K562 (cell line): Measurements from ENCODE around the gene MYO3A. TPM values are rescaled to one million over a fixed set of nuclear protein-coding genes. Genes with fewer than 3 reads are reported as not detected.

Experiments
- CBFA2T2 ChIP-seq: fragments of 450-650 bp; conservative IDR thresholded peaks from 2 replicates; pipeline ENCODE4 v1.6.1; 2017; ENCODE audit warnings: mild to moderate bottlenecking
- CREM ChIP-seq: IDR thresholded peaks from 2 replicates; pipeline ENCODE4 v1.6.1; 2014; ENCODE audit warnings: antibody characterized with exemption, low read depth
- CXXC5 ChIP-seq: fragments of 250-450 bp; sonication (Bioruptor Pico); IDR thresholded peaks from 2 replicates; pipeline ENCODE4 v1.8.0; 2022; ENCODE audit warnings: inconsistent platforms, mild to moderate bottlenecking, moderate library complexity
- ETV6 ChIP-seq, 3 experiments: fragments of 150-350 bp in 1 of 3; sonication (generic) in 1 of 3; formaldehyde crosslinking in 1 of 3; IDR thresholded peaks; 2 replicates each; pipeline versions ENCODE4 v1.6.1 to v1.8.0; 2014 to 2022; ENCODE audit warnings: borderline replicate concordance in 2 of 3, low read depth in 2 of 3, antibody characterized with exemption in 1 of 3, low read length in 1 of 3, mild to moderate bottlenecking in 1 of 3, missing genetic modification reagents in 1 of 3
- GABPB1 ChIP-seq: sonication (generic); formaldehyde crosslinking; IDR thresholded peaks from 2 replicates; pipeline ENCODE4 v1.8.0; 2022; ENCODE audit warnings: mild to moderate bottlenecking, missing genetic modification reagents
- KDM1A ChIP-seq, 2 experiments: fragments of 450-650 bp; IDR thresholded peaks; 2 replicates each; pipeline ENCODE4 v1.6.1; 2016; ENCODE audit warnings: mild to moderate bottlenecking in 2 of 2
- KLF16 ChIP-seq: IDR thresholded peaks from 2 replicates; pipeline ENCODE4 v1.6.1; 2016; ENCODE audit warnings: antibody characterized with exemption
- SMARCA4 ChIP-seq: fragments of 450-650 bp; IDR thresholded peaks from 2 replicates; pipeline ENCODE4 v1.6.1; 2016
- SOX6 ChIP-seq: fragments of 450-650 bp; IDR thresholded peaks from 2 replicates; pipeline ENCODE4 v1.6.1; 2014; ENCODE audit warnings: mild to moderate bottlenecking
- SPI1 ChIP-seq: IDR thresholded peaks from 2 replicates; pipeline ENCODE4 v1.6.1; 2011; ENCODE audit warnings: low read depth, low read length, control low read depth, borderline replicate concordance
- TAL1 ChIP-seq: fragments of 450-650 bp; IDR thresholded peaks from 2 replicates; pipeline ENCODE4 v1.6.1; 2016; ENCODE audit warnings: mild to moderate bottlenecking
- TCF3 ChIP-seq: sonication (generic); formaldehyde crosslinking; IDR thresholded peaks from 2 replicates; pipeline ENCODE4 v1.4.0; 2020; ENCODE audit warnings: mild to moderate bottlenecking, missing genetic modification reagents
- WHSC1 ChIP-seq: IDR thresholded peaks from one replicate; pipeline ENCODE4 v1.6.1; 2012; ENCODE audit warnings: low read length, control low read depth, inconsistent platforms
- ZNF197 ChIP-seq: fragments of 200-800 bp; sonication (Bioruptor generic); IDR thresholded peaks from 2 replicates; pipeline ENCODE4 v1.6.1; 2016; ENCODE audit warnings: low read depth, missing genetic modification characterization, missing compliant biosample characterization
- ZNF445 ChIP-seq: fragments of 250-450 bp; sonication (Bioruptor Pico); IDR thresholded peaks from 2 replicates; pipeline ENCODE4 v1.4.0; 2020; ENCODE audit warnings: low read depth, mild to moderate bottlenecking, moderate library complexity
- ZNF644 ChIP-seq: fragments of 200-800 bp; sonication (Bioruptor generic); IDR thresholded peaks from 2 replicates; pipeline ENCODE4 v1.6.1; 2016; ENCODE audit warnings: low read depth, missing genetic modification characterization, missing compliant biosample characterization
- ZNF780A ChIP-seq: fragments of 250-450 bp; sonication (Bioruptor Pico); IDR thresholded peaks from 2 replicates; pipeline ENCODE4 v1.5.0; 2021; ENCODE audit warnings: mild to moderate bottlenecking
- polyA plus RNA-seq, 8 experiments: library from polyadenylated mRNA; depleted of rRNA in 4 of 8; stranded (reverse) in 5 of 8; unstranded in 3 of 8; fragments of >200 nt; fragmentation: Nextera tagmentation in 2 of 8; fragmentation: Illumina TruSeq in 1 of 8; extraction: Ambion mirVana in 2 of 8; extraction: Trizol in 1 of 8; gene quantifications; 2 replicates each; pipeline versions ENCODE4 v1.2.1 to v1.2.3, GENCODE V29; 2011 to 2014; ENCODE audit warnings: inconsistent platforms in 1 of 8, missing spikeins in 1 of 8
- total RNA-seq, 7 experiments: library from RNA; depleted of rRNA in 6 of 7; stranded (reverse); fragments of >200 nt in 6 of 7; fragmentation: Illumina TruSeq in 2 of 7; extraction: Trizol in 2 of 7; gene quantifications; 2 replicates each; pipeline versions ENCODE4 v1.2.1 to v1.2.3, GENCODE V29; 2011 to 2021; ENCODE audit warnings: low replicate concordance in 1 of 7
- TF ChIP-seq, protein P1 (sequence below): fragments of 450-650 bp; IDR thresholded peaks from 2 replicates; pipeline ENCODE4 v1.6.1; 2016; ENCODE audit warnings: mild to moderate bottlenecking
- TF ChIP-seq, protein P2 (sequence below): fragments of 450-650 bp; IDR thresholded peaks from 2 replicates; pipeline ENCODE4 v1.6.1; 2017; ENCODE audit warnings: antibody characterized with exemption

MYO3A gene
- total and polyA plus RNA-seq, 9 of the 15 experiments (the other 6 are each of a cell fraction or from before 2014, with no cell fraction given), result not detected

GRCh38 chr10:26222563-26222962 is 288.5 kb downstream of the MYO3A start (continued):
- peak; percentile 26; the same call in 1 of the 2 replicates for TF ChIP-seq SPI1
- TF ChIP-seq, protein P1, sequence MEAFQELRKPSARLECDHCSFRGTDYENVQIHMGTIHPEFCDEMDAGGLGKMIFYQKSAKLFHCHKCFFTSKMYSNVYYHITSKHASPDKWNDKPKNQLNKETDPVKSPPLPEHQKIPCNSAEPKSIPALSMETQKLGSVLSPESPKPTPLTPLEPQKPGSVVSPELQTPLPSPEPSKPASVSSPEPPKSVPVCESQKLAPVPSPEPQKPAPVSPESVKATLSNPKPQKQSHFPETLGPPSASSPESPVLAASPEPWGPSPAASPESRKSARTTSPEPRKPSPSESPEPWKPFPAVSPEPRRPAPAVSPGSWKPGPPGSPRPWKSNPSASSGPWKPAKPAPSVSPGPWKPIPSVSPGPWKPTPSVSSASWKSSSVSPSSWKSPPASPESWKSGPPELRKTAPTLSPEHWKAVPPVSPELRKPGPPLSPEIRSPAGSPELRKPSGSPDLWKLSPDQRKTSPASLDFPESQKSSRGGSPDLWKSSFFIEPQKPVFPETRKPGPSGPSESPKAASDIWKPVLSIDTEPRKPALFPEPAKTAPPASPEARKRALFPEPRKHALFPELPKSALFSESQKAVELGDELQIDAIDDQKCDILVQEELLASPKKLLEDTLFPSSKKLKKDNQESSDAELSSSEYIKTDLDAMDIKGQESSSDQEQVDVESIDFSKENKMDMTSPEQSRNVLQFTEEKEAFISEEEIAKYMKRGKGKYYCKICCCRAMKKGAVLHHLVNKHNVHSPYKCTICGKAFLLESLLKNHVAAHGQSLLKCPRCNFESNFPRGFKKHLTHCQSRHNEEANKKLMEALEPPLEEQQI, result 0 out of 2 replicates have a peak, but pooled peaks have one; percentile 49
- TF ChIP-seq ZNF780A (CRISPR knock-in tag), result no peak
- peak; percentile 66; the same call in 1 of the 2 replicates for TF ChIP-seq ZNF644 (tag)
- peak; percentile 87 for TF ChIP-seq TCF3
- peak; percentile 80 for TF ChIP-seq KLF16
- no peak for TF ChIP-seq GABPB1 (CRISPR knock-in tag)
- TF ChIP-seq ETV6 (IDR thresholded peaks at IDR 0.05; ENCODE audit: borderline replicate concordance in 1 of 2, low read depth in 2 of 2, low read length in 1 of 2), result no peak
- no peak for TF ChIP-seq ETV6 (CRISPR knock-in tag; IDR thresholded peaks at IDR 0.05; ENCODE audit: borderline replicate concordance)
- TF ChIP-seq, protein P2, sequence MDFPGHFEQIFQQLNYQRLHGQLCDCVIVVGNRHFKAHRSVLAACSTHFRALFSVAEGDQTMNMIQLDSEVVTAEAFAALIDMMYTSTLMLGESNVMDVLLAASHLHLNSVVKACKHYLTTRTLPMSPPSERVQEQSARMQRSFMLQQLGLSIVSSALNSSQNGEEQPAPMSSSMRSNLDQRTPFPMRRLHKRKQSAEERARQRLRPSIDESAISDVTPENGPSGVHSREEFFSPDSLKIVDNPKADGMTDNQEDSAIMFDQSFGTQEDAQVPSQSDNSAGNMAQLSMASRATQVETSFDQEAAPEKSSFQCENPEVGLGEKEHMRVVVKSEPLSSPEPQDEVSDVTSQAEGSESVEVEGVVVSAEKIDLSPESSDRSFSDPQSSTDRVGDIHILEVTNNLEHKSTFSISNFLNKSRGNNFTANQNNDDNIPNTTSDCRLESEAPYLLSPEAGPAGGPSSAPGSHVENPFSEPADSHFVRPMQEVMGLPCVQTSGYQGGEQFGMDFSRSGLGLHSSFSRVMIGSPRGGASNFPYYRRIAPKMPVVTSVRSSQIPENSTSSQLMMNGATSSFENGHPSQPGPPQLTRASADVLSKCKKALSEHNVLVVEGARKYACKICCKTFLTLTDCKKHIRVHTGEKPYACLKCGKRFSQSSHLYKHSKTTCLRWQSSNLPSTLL, result no peak
- peak; percentile 66 for TF ChIP-seq SMARCA4
- TF ChIP-seq CREM, result no peak
- TF ChIP-seq CBFA2T2, result peak; percentile 93
- TF ChIP-seq SOX6, result peak; percentile 98
- TF ChIP-seq WHSC1, result no peak
- TF ChIP-seq TAL1, result peak; percentile 97
- TF ChIP-seq ZNF197, result no peak
- peak; percentile 79 to 86; a peak in 3 of 4 replicates for TF ChIP-seq KDM1A (IDR thresholded peaks at IDR 0.05)
- no peak for TF ChIP-seq ZNF445 (CRISPR knock-in tag)
- 0 out of 2 replicates have a peak, but pooled peaks have one; percentile 21 for TF ChIP-seq CXXC5 (CRISPR knock-in tag)
